ENCODE measurements around the gene FNBP1.

Gene FNBP1

GRCh38 chr9:130072515-130073235 lies 29.7 kb upstream of the FNBP1 start:
- H3K4me3 ChIP-seq (ENCODE audit: low read depth, low read length), result no peak overlapping the region
- no peak for TF ChIP-seq CTCF (IDR thresholded peaks at IDR 0.05; ENCODE audit: borderline replicate concordance, insufficient read depth, low read depth, low read length)

DNA sequence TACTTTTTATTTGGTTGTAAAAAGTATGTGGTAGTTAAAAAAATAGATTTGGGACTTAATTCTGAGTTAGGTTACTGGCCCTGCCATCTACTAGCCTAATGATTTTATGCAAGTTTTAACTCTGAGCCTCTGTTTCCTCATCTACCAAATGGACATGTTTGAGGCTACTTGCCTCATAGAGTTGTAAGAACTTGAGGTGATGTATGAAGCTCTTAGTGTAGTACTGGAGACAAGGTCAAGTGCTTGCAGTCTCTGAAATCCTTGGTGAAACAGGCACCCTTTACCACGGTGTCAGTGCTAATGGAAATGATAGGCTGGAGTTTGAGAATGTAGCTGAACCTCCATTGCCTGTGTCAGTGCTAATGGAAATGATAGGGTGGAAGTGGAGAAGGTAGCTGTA lies 26.1 kb upstream of the FNBP1 start:
- no peak for TF ChIP-seq CTCF (IDR thresholded peaks at IDR 0.05; ENCODE audit: borderline replicate concordance, insufficient read depth, low read depth, low read length)
- H3K4me3 ChIP-seq (ENCODE audit: low read depth, low read length), result no peak overlapping the region

- H3K4me3 ChIP-seq (ENCODE audit: low read depth, low read length), result no peak overlapping the region
- TF ChIP-seq CTCF (IDR thresholded peaks at IDR 0.05; ENCODE audit: borderline replicate concordance, insufficient read depth, low read depth, low read length), result no peak
Observed at GRCh38 chr9:130064621-130065020, 21.6 kb upstream of the FNBP1 start.

DNA sequence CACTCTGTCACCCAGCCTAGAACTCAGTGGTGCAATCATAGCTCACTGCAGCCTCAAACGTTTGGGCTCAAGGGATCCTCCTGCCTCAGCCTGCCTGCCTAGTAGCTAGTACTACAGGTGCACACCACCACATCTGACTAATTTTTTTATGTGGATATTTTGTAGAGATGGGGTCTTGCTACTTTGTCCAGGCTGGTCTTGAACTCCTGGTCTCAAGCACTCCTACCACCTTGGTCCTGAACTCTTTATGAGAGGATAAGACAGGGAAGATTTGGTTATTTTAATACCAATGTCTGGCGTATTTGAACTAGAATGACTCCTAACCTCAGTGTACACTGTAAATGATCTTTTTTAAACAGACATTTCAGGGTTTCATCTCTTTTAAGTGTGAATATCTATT lies 19.8 kb upstream of the FNBP1 start:
- TF ChIP-seq CTCF (IDR thresholded peaks at IDR 0.05; ENCODE audit: borderline replicate concordance, insufficient read depth, low read depth, low read length), result no peak
- H3K4me3 ChIP-seq (ENCODE audit: low read depth, low read length), result no peak overlapping the region

DNA sequence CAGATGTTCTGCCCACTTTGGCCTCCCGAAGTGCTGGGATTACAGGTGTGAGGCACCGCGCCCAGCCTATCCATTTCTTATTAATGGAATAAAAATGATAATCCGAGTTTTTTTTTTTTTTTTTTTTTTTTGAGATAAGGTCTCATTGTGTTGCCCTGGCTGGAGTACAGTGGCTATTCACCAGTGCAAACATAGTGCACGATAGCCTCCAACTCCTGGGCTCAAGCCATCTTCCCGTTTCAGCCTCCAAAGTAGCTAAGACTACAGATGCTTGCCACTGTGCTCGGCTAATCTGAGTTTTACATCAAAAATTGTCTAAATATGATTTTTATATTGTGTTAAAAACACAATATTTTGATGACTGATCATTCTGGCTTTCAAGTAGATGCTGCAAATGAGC lies 17.3 kb upstream of the FNBP1 start:
- TF ChIP-seq CTCF (IDR thresholded peaks at IDR 0.05; ENCODE audit: borderline replicate concordance, insufficient read depth, low read depth, low read length), result no peak

GRCh38 chr9:130058887-130059286 lies 15.9 kb upstream of the FNBP1 start:
- no peak for TF ChIP-seq CTCF (IDR thresholded peaks at IDR 0.05; ENCODE audit: borderline replicate concordance, insufficient read depth, low read depth, low read length)

More for the DNA sequence above, 17.3 kb upstream of the FNBP1 start:
- no peak overlapping the region for H3K4me3 ChIP-seq (ENCODE audit: low read depth, low read length)

GRCh38 chr9:130058154-130058553 lies 15.2 kb upstream of the FNBP1 start:
- peak; percentile 29; the same call in 1 of the 2 replicates for TF ChIP-seq CTCF (IDR thresholded peaks at IDR 0.05; ENCODE audit: borderline replicate concordance, insufficient read depth, low read depth, low read length)
- no peak overlapping the region for H3K4me3 ChIP-seq (ENCODE audit: low read depth, low read length)

More at GRCh38 chr9:130058887-130059286, 15.9 kb upstream of the FNBP1 start:
- H3K4me3 ChIP-seq (ENCODE audit: low read depth, low read length), result no peak overlapping the region

Measured in GM12875 (cell line).